Measurements from ENCODE around the gene CCDC124. TPM values are rescaled to one million over a fixed set of nuclear protein-coding genes. Genes with fewer than 3 reads are reported as not detected.

CCDC124 gene
- polyA plus RNA-seq, 1 of the 3 experiments (the other 2 are of a cell fraction): 231 TPM

GRCh38 chr19:17950310-17951156 lies 17.7 kb downstream of the CCDC124 start:
- H3K9ac ChIP-seq: no peak overlapping the region
- H3K79me2 ChIP-seq (ENCODE audit: insufficient read depth): no peaks in the 10 kb centered on the region
- POLR2A ChIA-PET: no interaction called here
- no peak overlapping the region for H2AFZ ChIP-seq (ENCODE audit: low read depth)
- peaks cover 11% of the 10 kb centered on the region for H3F3A ChIP-seq (replicated peaks; ENCODE audit: insufficient read depth)
- H4K20me1 ChIP-seq (ENCODE audit: insufficient read depth): no peaks in the 10 kb centered on the region
- H3K9me2 ChIP-seq: no peaks in the 10 kb centered on the region
- no peaks in the 10 kb centered on the region for H3K9me3 ChIP-seq
- 47% methylated on average over 48 of the region's 48 CpGs for WGBS (ENCODE audit: low lambda C conversion rate)
- no peak for DNase-seq
- CTCF ChIA-PET: interaction anchor here (0.9 to 21.7 kb wide), 6 partner anchors 13 to 108 kb away, joined by 3 to 464 read pairs (median 28); partner anchors contain the start of gene CCDC124
- peaks cover 52% of the 10 kb centered on the region for H3K27me3 ChIP-seq (ENCODE audit: insufficient read depth)
- H3K27ac ChIP-seq (ENCODE audit: low read depth in 2 of 2, low read length in 1 of 2): no peak overlapping the region
- no peak overlapping the region for H3K4me2 ChIP-seq
- no peak for TF ChIP-seq POLR2AphosphoS5 (IDR thresholded peaks at IDR 0.05; ENCODE audit: low read depth, low read length)
- no peaks in the 10 kb centered on the region for H3K36me3 ChIP-seq (replicated peaks in 1 of 2; ENCODE audit: control insufficient read depth in 1 of 2, insufficient read depth in 2 of 2, low read length in 1 of 2)
- H3K4me1 ChIP-seq (ENCODE audit: control insufficient read depth in 1 of 2, insufficient read depth in 2 of 2, low read depth in 1 of 2, low read length in 1 of 2): peaks cover 5 to 22% of the 10 kb centered on the region in 2 experiments; a peak in 2 of 4 replicates
- H3K4me3 ChIP-seq (ENCODE audit: low read depth in 2 of 2, low read length in 1 of 2): no peak overlapping the region

DNA sequence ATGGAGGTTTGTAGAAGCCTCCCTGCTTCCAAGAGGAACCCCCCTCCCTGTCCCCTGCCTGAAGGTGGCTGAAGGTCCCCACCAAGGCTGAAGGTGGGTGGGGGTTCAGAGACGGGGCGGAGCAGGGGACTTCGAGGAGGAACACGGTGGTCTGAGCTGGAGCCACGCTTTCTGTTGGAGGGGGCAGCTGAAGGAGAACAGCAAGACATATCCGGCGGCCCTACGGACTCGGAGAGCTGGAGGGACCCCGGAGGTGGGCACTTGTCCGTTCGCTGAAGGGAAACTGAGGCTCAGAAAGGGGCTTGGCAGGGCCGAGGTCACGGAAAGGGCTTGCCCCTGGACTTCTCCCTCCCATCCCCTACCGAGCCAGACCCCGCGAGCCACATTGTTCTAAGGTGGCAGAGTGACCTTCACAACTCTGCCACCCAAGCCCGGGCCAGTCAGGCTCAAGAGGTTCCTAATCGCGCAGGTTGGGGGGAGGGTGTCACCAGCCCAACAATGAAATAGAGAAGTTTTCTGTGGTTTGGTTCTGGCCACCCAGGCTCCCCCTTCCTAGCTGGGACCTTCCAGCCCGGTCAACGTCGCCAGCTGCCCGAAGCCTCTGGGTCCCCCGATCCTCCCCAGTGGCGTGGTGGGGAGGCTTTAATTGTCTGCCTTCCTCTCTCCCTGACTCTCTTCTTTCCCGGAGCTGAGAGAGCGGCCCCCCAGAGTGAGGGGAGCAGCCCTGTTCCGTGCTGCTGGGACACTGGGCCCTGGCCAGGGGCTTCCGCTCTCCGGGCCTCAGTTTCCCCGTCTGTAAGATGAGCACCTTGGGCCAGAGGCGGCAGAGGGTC lies 18.6 kb downstream of the CCDC124 start:
- CTCF ChIA-PET: interaction anchor here (0.9 to 4.1 kb wide), 6 partner anchors 13 to 110 kb away, joined by 3 to 36 read pairs (median 4); partner anchors contain the start of genes CCDC124 and RPL18A
- Histone ChIP-seq H3K4me3 (ENCODE audit: low read depth in 2 of 2, low read length in 1 of 2) (peak overlapping the region in 1 of 2 experiments; percentile 30; a peak in 1 of 4 replicates), H3K9me3 (no peaks in the 10 kb centered on the region), H3K36me3 (replicated peaks in 1 of 2; ENCODE audit: control insufficient read depth in 1 of 2, insufficient read depth in 2 of 2, low read length in 1 of 2) (no peaks in the 10 kb centered on the region), H3K4me1 (ENCODE audit: control insufficient read depth in 1 of 2, insufficient read depth in 2 of 2, low read depth in 1 of 2, low read length in 1 of 2) (peaks cover 5 to 22% of the 10 kb centered on the region in 2 experiments; a peak in 2 of 4 replicates), H3K27ac (ENCODE audit: low read depth in 2 of 2, low read length in 1 of 2) (no peak overlapping the region), H4K20me1 (ENCODE audit: insufficient read depth) (no peaks in the 10 kb centered on the region), H3K79me2 (ENCODE audit: insufficient read depth) (no peaks in the 10 kb centered on the region), H3K4me2 (no peak overlapping the region), H3K27me3 (ENCODE audit: insufficient read depth) (peaks cover 52% of the 10 kb centered on the region), H3F3A (replicated peaks; ENCODE audit: insufficient read depth) (peaks cover 7% of the 10 kb centered on the region), H3K9ac (no peak overlapping the region), H2AFZ (ENCODE audit: low read depth) (no peak overlapping the region), H3K9me2 (no peaks in the 10 kb centered on the region)
- DNase-seq: no peak
- TF ChIP-seq, protein P1, sequence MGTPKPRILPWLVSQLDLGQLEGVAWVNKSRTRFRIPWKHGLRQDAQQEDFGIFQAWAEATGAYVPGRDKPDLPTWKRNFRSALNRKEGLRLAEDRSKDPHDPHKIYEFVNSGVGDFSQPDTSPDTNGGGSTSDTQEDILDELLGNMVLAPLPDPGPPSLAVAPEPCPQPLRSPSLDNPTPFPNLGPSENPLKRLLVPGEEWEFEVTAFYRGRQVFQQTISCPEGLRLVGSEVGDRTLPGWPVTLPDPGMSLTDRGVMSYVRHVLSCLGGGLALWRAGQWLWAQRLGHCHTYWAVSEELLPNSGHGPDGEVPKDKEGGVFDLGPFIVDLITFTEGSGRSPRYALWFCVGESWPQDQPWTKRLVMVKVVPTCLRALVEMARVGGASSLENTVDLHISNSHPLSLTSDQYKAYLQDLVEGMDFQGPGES (IDR thresholded peaks at IDR 0.05; ENCODE audit: low read depth, low read length): no peak
- TF ChIP-seq, protein P2, sequence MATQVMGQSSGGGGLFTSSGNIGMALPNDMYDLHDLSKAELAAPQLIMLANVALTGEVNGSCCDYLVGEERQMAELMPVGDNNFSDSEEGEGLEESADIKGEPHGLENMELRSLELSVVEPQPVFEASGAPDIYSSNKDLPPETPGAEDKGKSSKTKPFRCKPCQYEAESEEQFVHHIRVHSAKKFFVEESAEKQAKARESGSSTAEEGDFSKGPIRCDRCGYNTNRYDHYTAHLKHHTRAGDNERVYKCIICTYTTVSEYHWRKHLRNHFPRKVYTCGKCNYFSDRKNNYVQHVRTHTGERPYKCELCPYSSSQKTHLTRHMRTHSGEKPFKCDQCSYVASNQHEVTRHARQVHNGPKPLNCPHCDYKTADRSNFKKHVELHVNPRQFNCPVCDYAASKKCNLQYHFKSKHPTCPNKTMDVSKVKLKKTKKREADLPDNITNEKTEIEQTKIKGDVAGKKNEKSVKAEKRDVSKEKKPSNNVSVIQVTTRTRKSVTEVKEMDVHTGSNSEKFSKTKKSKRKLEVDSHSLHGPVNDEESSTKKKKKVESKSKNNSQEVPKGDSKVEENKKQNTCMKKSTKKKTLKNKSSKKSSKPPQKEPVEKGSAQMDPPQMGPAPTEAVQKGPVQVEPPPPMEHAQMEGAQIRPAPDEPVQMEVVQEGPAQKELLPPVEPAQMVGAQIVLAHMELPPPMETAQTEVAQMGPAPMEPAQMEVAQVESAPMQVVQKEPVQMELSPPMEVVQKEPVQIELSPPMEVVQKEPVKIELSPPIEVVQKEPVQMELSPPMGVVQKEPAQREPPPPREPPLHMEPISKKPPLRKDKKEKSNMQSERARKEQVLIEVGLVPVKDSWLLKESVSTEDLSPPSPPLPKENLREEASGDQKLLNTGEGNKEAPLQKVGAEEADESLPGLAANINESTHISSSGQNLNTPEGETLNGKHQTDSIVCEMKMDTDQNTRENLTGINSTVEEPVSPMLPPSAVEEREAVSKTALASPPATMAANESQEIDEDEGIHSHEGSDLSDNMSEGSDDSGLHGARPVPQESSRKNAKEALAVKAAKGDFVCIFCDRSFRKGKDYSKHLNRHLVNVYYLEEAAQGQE (IDR thresholded peaks at IDR 0.05; ENCODE audit: low read depth, low read length): no peak
- no peak for TF ChIP-seq EZH2phosphoT487 (IDR thresholded peaks at IDR 0.05; ENCODE audit: borderline replicate concordance, low read depth)
- no peak for TF ChIP-seq FOXJ3 (CRISPR knock-in tag; IDR thresholded peaks at IDR 0.05)
- TF ChIP-seq RFX5 (IDR thresholded peaks at IDR 0.05; ENCODE audit: low read length): no peak
- POLR2A ChIA-PET: no interaction called here
- WGBS (ENCODE audit: low lambda C conversion rate): 33% methylated on average over 31 of the region's 33 CpGs
